ENCODE measurements around the gene NAIF1.

The NAIF1 gene

DNA sequence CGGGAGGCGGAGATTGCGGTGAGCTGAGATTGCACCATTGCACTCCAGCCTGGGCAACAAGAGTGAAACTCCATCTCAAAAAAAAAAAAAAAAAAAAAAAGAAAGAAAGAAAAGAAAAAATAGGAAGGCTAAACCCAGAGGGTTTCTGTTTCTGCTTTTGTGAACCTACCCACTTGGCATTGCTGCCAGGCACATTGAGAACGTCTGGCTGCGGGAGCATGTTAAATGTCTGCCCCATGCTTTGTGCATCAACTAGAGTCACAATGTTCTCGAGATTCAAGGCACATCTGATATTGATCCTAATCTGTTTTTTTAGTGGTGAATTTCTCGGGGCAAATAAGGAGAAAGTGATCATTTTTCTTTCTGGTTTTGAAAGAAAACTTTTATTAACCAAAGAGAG lies 3.8 kb upstream of the NAIF1 start:
- H3K9me2 ChIP-seq (ENCODE audit: low read depth, low read length): no peaks in the 10 kb centered on the region
- H3K27ac ChIP-seq (ENCODE audit: low read depth, low read length, poor library complexity, severe bottlenecking): peak overlapping the region; percentile 94
- H3K4me3 ChIP-seq (ENCODE audit: low read depth, low read length, poor library complexity, severe bottlenecking): peak overlapping the region; percentile 36
- no peaks in the 10 kb centered on the region for H3K9me3 ChIP-seq (ENCODE audit: low read length)
- TF ChIP-seq, protein P1, sequence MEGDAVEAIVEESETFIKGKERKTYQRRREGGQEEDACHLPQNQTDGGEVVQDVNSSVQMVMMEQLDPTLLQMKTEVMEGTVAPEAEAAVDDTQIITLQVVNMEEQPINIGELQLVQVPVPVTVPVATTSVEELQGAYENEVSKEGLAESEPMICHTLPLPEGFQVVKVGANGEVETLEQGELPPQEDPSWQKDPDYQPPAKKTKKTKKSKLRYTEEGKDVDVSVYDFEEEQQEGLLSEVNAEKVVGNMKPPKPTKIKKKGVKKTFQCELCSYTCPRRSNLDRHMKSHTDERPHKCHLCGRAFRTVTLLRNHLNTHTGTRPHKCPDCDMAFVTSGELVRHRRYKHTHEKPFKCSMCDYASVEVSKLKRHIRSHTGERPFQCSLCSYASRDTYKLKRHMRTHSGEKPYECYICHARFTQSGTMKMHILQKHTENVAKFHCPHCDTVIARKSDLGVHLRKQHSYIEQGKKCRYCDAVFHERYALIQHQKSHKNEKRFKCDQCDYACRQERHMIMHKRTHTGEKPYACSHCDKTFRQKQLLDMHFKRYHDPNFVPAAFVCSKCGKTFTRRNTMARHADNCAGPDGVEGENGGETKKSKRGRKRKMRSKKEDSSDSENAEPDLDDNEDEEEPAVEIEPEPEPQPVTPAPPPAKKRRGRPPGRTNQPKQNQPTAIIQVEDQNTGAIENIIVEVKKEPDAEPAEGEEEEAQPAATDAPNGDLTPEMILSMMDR (IDR thresholded peaks at IDR 0.05; ENCODE audit: low read length): no peak
- peak overlapping the region; percentile 54 for H3K4me2 ChIP-seq (ENCODE audit: low read length)
- no peaks in the 10 kb centered on the region for H3K27me3 ChIP-seq (ENCODE audit: insufficient read depth, low read length)
- peak overlapping the region; percentile 54 for H3K9ac ChIP-seq (ENCODE audit: low read length)
- no peak overlapping the region for H2AFZ ChIP-seq (ENCODE audit: low read length)
- H3K36me3 ChIP-seq (ENCODE audit: insufficient read depth, low read length): peaks cover 7% of the 10 kb centered on the region
- H3K79me2 ChIP-seq (ENCODE audit: insufficient read depth, low read length): peaks cover 52% of the 10 kb centered on the region
- H3K4me1 ChIP-seq (ENCODE audit: insufficient read depth, low read length, severe bottlenecking): peaks cover 59% of the 10 kb centered on the region
- peaks cover 22% of the 10 kb centered on the region for H3F3A ChIP-seq (ENCODE audit: insufficient read depth, low read length)
- H4K20me1 ChIP-seq (ENCODE audit: insufficient read depth, low read length): no peaks in the 10 kb centered on the region

DNA sequence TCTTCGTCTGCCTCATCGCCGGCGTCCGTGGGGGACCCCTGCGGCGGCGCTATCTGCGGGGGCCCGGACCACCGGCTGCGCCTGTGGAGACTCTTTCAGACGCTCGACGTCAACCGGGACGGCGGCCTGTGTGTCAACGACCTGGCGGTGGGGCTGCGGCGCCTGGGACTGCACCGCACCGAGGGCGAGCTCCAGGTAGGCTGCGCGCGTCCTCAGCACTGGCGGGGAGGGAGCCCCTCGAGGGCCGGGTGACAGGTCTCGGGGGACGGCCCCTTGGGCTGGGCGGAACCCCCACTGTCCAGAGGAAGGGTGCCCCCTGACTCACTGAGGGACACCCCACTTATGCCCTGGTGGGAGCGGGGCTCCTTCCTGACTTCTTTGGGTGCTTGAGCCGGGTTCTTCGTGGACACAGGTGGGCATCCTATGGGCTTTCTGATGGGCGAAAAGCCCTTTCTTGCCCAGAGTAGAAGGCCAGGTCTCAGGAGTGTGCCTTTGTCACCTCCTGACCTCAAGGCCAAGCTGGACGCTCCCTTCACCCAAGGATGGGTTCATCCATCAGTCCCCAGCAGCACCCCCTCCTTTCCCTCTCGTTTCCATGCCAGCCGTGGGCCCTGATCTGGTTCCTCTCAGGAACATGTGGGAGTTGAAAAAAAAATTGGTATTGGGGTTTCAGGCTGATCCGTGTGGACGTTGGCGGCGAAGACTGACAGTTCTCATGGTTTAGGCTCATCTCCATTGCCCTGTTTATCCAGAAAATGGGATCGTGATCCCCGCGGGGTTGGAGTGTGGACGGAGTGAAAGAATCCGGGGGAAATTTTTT lies 1.5 kb upstream of the NAIF1 start:
- Histone ChIP-seq H3K79me2 (ENCODE audit: insufficient read depth, low read length) (peaks cover 35% of the 10 kb centered on the region), H3F3A (ENCODE audit: insufficient read depth, low read length) (peaks cover 22% of the 10 kb centered on the region), H3K27ac (ENCODE audit: low read depth, low read length, poor library complexity, severe bottlenecking) (peak overlapping the region; percentile 77), H3K27me3 (ENCODE audit: insufficient read depth, low read length) (no peaks in the 10 kb centered on the region), H3K9me3 (ENCODE audit: low read length) (no peaks in the 10 kb centered on the region), H3K36me3 (ENCODE audit: insufficient read depth, low read length) (peaks cover 3% of the 10 kb centered on the region; the same call in 1 of the 2 replicates), H2AFZ (ENCODE audit: low read length) (no peak overlapping the region), H3K9ac (ENCODE audit: low read length) (peak overlapping the region; percentile 91), H3K4me1 (ENCODE audit: insufficient read depth, low read length, severe bottlenecking) (peaks cover 66% of the 10 kb centered on the region), H4K20me1 (ENCODE audit: insufficient read depth, low read length) (no peaks in the 10 kb centered on the region), H3K4me2 (ENCODE audit: low read length) (peak overlapping the region; percentile 97), H3K9me2 (ENCODE audit: low read depth, low read length) (no peaks in the 10 kb centered on the region), H3K4me3 (ENCODE audit: low read depth, low read length, poor library complexity, severe bottlenecking) (peak overlapping the region; percentile 95)
- TF ChIP-seq, protein P1 (IDR thresholded peaks at IDR 0.05; ENCODE audit: low read length): no peak
- no peak for TF ChIP-seq EZH2 (IDR thresholded peaks at IDR 0.05; ENCODE audit: borderline replicate concordance, low read length)

DNA sequence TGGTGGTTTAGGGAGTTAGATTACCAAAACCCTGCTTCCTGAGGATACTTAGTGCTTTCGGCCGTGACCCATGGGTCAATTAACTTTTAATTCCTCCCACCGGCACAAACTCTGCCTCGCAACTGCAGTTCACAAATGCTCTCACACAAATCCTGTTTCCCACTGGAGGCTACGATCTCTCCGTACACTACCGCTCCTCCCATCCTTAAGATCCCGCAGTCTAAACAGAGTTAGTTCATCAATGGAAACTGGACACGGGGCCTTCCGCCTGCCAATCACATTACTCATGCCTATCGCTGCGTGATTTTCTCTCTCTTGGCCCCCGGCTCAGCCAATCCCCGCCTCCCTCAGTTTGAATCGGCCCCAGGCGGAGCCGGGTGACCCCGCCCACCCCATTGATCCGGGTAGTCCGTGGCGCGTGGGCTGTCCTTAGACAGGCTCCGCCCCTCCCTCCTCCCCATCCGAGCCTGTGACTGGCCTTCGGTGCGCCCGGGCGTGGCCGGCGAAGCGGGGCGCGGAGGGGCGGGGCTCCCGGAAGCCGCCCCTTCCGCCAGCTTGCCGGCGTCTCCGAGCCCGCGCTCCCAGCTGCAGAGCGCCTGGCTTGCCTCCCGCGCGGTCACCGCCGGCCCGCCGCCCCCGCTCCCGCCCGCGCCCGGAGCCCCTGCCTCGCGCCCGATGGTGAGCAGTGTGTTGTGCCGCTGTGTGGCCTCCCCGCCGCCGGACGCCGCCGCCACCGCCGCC lies 695 bp upstream of the NAIF1 start, which contains the start of gene SLC25A25:
SLC25A25 (plus strand) TSS at position 588 of the 741 bp plus-strand sequence; CDS start at position 676, 88 bp downstream.
- H3F3A ChIP-seq (ENCODE audit: insufficient read depth, low read length): peaks cover 15% of the 10 kb centered on the region
- peak within 1 kb of the TSS; percentile 95 for H3K4me3 ChIP-seq (ENCODE audit: low read depth, low read length, poor library complexity, severe bottlenecking)
- H3K9ac ChIP-seq (ENCODE audit: low read length): peak within 1 kb of the TSS; percentile 91
- 0 out of 2 replicates have a peak, but pooled peaks cover 7% of the 10 kb centered on the region for H3K36me3 ChIP-seq (ENCODE audit: insufficient read depth, low read length)
- H3K9me2 ChIP-seq (ENCODE audit: low read depth, low read length): no peaks in the 10 kb centered on the region
- no peaks in the 10 kb centered on the region for H3K27me3 ChIP-seq (ENCODE audit: insufficient read depth, low read length)
- no peak for TF ChIP-seq EZH2 (IDR thresholded peaks at IDR 0.05; ENCODE audit: borderline replicate concordance, low read length)
- TF ChIP-seq, protein P1 (IDR thresholded peaks at IDR 0.05; ENCODE audit: low read length): no peak
- H3K79me2 ChIP-seq (ENCODE audit: insufficient read depth, low read length): peaks cover 27% of the 10 kb centered on the region
- no peaks in the 10 kb centered on the region for H3K9me3 ChIP-seq (ENCODE audit: low read length)
- no peaks in the 10 kb centered on the region for H4K20me1 ChIP-seq (ENCODE audit: insufficient read depth, low read length)
- peak within 1 kb of the TSS; percentile 94 for H3K27ac ChIP-seq (ENCODE audit: low read depth, low read length, poor library complexity, severe bottlenecking)
- H3K4me1 ChIP-seq (ENCODE audit: insufficient read depth, low read length, severe bottlenecking): peaks cover 58% of the 10 kb centered on the region
- H2AFZ ChIP-seq (ENCODE audit: low read length): no peak within 1 kb of the TSS
- peak within 1 kb of the TSS; percentile 97 for H3K4me2 ChIP-seq (ENCODE audit: low read length)
